ENCODE measurements around the gene ABCC12.

- no peak for TF ChIP-seq CTCF (IDR thresholded peaks at IDR 0.05)
- TF ChIP-seq ESRRA (IDR thresholded peaks at IDR 0.05; ENCODE audit: borderline replicate concordance, low read length), result no peak
- TF ChIP-seq HDAC2 (IDR thresholded peaks at IDR 0.05), result no peak
- TF ChIP-seq POLR2A (IDR thresholded peaks at IDR 0.05; ENCODE audit: low read length), result no peak
- TF ChIP-seq USF2 (IDR thresholded peaks at IDR 0.05), result no peak
- no peak for TF ChIP-seq BHLHE40 (IDR thresholded peaks at IDR 0.05; ENCODE audit: low read depth, low read length)
- TF ChIP-seq GATA3 (IDR thresholded peaks at IDR 0.05; ENCODE audit: borderline replicate concordance), result no peak
- TF ChIP-seq CBX2 (IDR thresholded peaks at IDR 0.05; ENCODE audit: borderline replicate concordance, low read depth), result no peak
- TF ChIP-seq MAX (IDR thresholded peaks at IDR 0.05), result no peak
- no peak for TF ChIP-seq HOXA7 (CRISPR knock-in tag; IDR thresholded peaks at IDR 0.05)
- no peak for TF ChIP-seq JUN (IDR thresholded peaks at IDR 0.05)
- no peak for TF ChIP-seq E2F6 (IDR thresholded peaks at IDR 0.05; ENCODE audit: borderline replicate concordance, low read depth)
- no peak for TF ChIP-seq CHD2 (IDR thresholded peaks at IDR 0.05; ENCODE audit: low read length, partially characterized antibody)
Observed at GRCh38 chr16:48115299-48115698, 40.5 kb downstream of the ABCC12 start.

All from A549 (cell line).